ENCODE data around the gene NRXN3.

Gene NRXN3

GRCh38 chr14:79415726-79416125, 1245.6 kb downstream of the NRXN3 start:
- H3K27ac ChIP-seq (ENCODE audit: extremely low read depth, low read depth, low read length) = no peak overlapping the region
- peaks cover 13% of the 10 kb centered on the region; the same call in 1 of the 2 replicates for H3K4me1 ChIP-seq (ENCODE audit: control insufficient read depth, insufficient read depth, low read length)
- no peak for TF ChIP-seq ZNF561 (tag by site-specific recombination; IDR thresholded peaks at IDR 0.05; ENCODE audit: borderline replicate concordance)
- TF ChIP-seq YY2 (tag by site-specific recombination; IDR thresholded peaks at IDR 0.05) = no peak
- TF ChIP-seq MYNN (tag by site-specific recombination; IDR thresholded peaks at IDR 0.05; ENCODE audit: borderline replicate concordance) = no peak
- TF ChIP-seq YY1 (tag by site-specific recombination; IDR thresholded peaks at IDR 0.05) = no peak
- TF ChIP-seq ZNF394 (tag by site-specific recombination; IDR thresholded peaks at IDR 0.05; ENCODE audit: borderline replicate concordance) = no peak
- TF ChIP-seq AEBP2 (tag by site-specific recombination; IDR thresholded peaks at IDR 0.05; ENCODE audit: borderline replicate concordance) = no peak
- no peak for TF ChIP-seq ZNF623 (tag by site-specific recombination; IDR thresholded peaks at IDR 0.05)
- TF ChIP-seq ZNF544 (tag by site-specific recombination; IDR thresholded peaks at IDR 0.05) = no peak
- TF ChIP-seq ZXDB (tag by site-specific recombination; IDR thresholded peaks at IDR 0.05) = no peak
- no peak for TF ChIP-seq ZSCAN30 (tag by site-specific recombination; IDR thresholded peaks at IDR 0.05)
- no peak for TF ChIP-seq ZNF302 (tag by site-specific recombination; IDR thresholded peaks at IDR 0.05; ENCODE audit: low read depth)
- no peak for TF ChIP-seq FEZF1 (tag by site-specific recombination; IDR thresholded peaks at IDR 0.05)
- TF ChIP-seq ZNF10 (tag by site-specific recombination; IDR thresholded peaks at IDR 0.05) = no peak
- TF ChIP-seq ZNF510 (tag by site-specific recombination; IDR thresholded peaks at IDR 0.05; ENCODE audit: insufficient replicate concordance) = no peak
- no peak for TF ChIP-seq ZNF416 (tag by site-specific recombination; IDR thresholded peaks at IDR 0.05)
- TF ChIP-seq PRDM2 (tag by site-specific recombination; IDR thresholded peaks at IDR 0.05; ENCODE audit: borderline replicate concordance) = no peak
- no peak for TF ChIP-seq ZNF140 (tag by site-specific recombination; IDR thresholded peaks at IDR 0.05)
- TF ChIP-seq MEIS1 (CRISPR knock-in tag; IDR thresholded peaks at IDR 0.05; ENCODE audit: borderline replicate concordance) = no peak
- no peak overlapping the region for H3K4me3 ChIP-seq (ENCODE audit: low read depth, low read length)
- CTCF ChIA-PET = no interaction called here
- H3K9me3 ChIP-seq (ENCODE audit: control insufficient read depth, insufficient read depth, low read depth, low read length) = no peaks in the 10 kb centered on the region
- no peaks in the 10 kb centered on the region for H3K36me3 ChIP-seq (ENCODE audit: control insufficient read depth in 2 of 2, insufficient read depth in 1 of 2, low read length in 2 of 2)
- POLR2A ChIA-PET = no interaction called here

GRCh38 chr14:79417961-79418360, 1247.8 kb downstream of the NRXN3 start:
- Histone ChIP-seq H3K36me3 (ENCODE audit: control insufficient read depth in 2 of 2, insufficient read depth in 1 of 2, low read length in 2 of 2) (no peaks in the 10 kb centered on the region), H3K4me1 (ENCODE audit: control insufficient read depth, insufficient read depth, low read length) (peaks cover 10% of the 10 kb centered on the region; the same call in 1 of the 2 replicates), H3K27ac (ENCODE audit: extremely low read depth, low read depth, low read length) (no peak overlapping the region), H3K9me3 (ENCODE audit: control insufficient read depth, insufficient read depth, low read depth, low read length) (no peaks in the 10 kb centered on the region), H3K4me3 (ENCODE audit: low read depth, low read length) (no peak overlapping the region)
- POLR2A ChIA-PET = no interaction called here
- CTCF ChIA-PET = interaction anchor here (0.6 kb wide), 1 partner anchor 300 kb away, joined by 3 read pairs; no protein-coding TSS in a partner anchor
- TF ChIP-seq ZNF518A (tag by site-specific recombination; conservative IDR thresholded peaks at IDR 0.05; ENCODE audit: low read depth) = no peak
- TF ChIP-seq ZSCAN4 (tag by site-specific recombination; IDR thresholded peaks at IDR 0.05) = no peak
- no peak for TF ChIP-seq ZNF112 (tag by site-specific recombination; IDR thresholded peaks at IDR 0.05)
- no peak for TF ChIP-seq ZNF670 (tag by site-specific recombination; IDR thresholded peaks at IDR 0.05; ENCODE audit: low read depth)
- TF ChIP-seq ZFP3 (tag by site-specific recombination; IDR thresholded peaks at IDR 0.05; ENCODE audit: low read depth) = no peak
